Measurements from ENCODE around the gene AKAP13. TPM values are rescaled to one million over a fixed set of nuclear protein-coding genes. Genes with fewer than 3 reads are reported as not detected.
"Not testable (repeated sequence)": the region's sequence is repeated elsewhere in the genome, so short reads cannot be mapped to it uniquely, and the experiment has no call there.

The AKAP13 gene
- total RNA-seq, 1 experiment from 2014 or later, result 49.6 TPM

DNA sequence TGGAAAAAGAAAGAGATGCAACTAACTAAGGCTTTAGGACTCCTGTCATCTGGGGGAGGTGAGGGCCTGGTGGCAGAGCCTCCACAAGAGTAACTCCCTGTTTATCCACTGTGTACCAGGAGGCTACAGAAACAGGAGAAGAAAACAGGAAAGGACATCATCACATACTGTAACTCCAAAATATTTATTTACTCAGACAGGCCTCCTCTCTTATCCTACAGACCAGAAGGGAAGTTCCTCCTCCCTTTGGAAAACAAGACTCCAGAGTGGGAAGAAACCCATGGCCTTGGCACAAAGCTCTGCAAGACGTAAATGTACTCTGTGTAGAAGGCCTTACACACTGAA, 40.1 kb upstream of the AKAP13 start:
- no peaks in the 10 kb centered on the region for H3K9me3 ChIP-seq
- CTCF ChIA-PET, result no interaction called here
- Mint-ChIP-seq H3K27me3 (ENCODE audit: insufficient read depth, unreplicated experiment) (no peaks in the 10 kb centered on the region), H3K36me3 (ENCODE audit: insufficient read depth, unreplicated experiment) (no peaks in the 10 kb centered on the region), H3K4me1 (ENCODE audit: low read depth, unreplicated experiment) (peaks cover 7% of the 10 kb centered on the region), H3K27ac (ENCODE audit: unreplicated experiment) (no peak overlapping the region), H3K9me3 (ENCODE audit: unreplicated experiment) (no peaks in the 10 kb centered on the region), H3K4me3 (ENCODE audit: unreplicated experiment) (no peak overlapping the region)
- H3K27me3 ChIP-seq (replicated peaks; ENCODE audit: control insufficient read depth, insufficient read depth, low read length), result no peaks in the 10 kb centered on the region
- H3K36me3 ChIP-seq (ENCODE audit: control insufficient read depth, insufficient read depth, low read length), result no peaks in the 10 kb centered on the region
- no TSS peak for BruUV-seq (replicated peaks)
- intact Hi-C loops (cut with micrococcal nuclease; ENCODE audit: unreplicated experiment), result no loop called here
- no peak overlapping the region for H3K4me3 ChIP-seq (ENCODE audit: low read depth, low read length)
- TF ChIP-seq, protein P1, sequence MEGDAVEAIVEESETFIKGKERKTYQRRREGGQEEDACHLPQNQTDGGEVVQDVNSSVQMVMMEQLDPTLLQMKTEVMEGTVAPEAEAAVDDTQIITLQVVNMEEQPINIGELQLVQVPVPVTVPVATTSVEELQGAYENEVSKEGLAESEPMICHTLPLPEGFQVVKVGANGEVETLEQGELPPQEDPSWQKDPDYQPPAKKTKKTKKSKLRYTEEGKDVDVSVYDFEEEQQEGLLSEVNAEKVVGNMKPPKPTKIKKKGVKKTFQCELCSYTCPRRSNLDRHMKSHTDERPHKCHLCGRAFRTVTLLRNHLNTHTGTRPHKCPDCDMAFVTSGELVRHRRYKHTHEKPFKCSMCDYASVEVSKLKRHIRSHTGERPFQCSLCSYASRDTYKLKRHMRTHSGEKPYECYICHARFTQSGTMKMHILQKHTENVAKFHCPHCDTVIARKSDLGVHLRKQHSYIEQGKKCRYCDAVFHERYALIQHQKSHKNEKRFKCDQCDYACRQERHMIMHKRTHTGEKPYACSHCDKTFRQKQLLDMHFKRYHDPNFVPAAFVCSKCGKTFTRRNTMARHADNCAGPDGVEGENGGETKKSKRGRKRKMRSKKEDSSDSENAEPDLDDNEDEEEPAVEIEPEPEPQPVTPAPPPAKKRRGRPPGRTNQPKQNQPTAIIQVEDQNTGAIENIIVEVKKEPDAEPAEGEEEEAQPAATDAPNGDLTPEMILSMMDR (IDR thresholded peaks at IDR 0.05; ENCODE audit: insufficient read depth in 1 of 2, low read depth in 1 of 2, low read length in 1 of 2, severe bottlenecking in 1 of 2, unreplicated experiment in 1 of 2), result no peak
- POLR2A ChIA-PET, result no interaction called here
- peaks cover 25% of the 10 kb centered on the region for H3K4me1 ChIP-seq
- no peak for DNase-seq

- H3K27me3 ChIP-seq (replicated peaks; ENCODE audit: control insufficient read depth, insufficient read depth, low read length), result no peaks in the 10 kb centered on the region
- no peaks in the 10 kb centered on the region for H3K36me3 Mint-ChIP-seq (ENCODE audit: insufficient read depth, unreplicated experiment)
- no peaks in the 10 kb centered on the region for H3K36me3 ChIP-seq (ENCODE audit: control insufficient read depth, insufficient read depth, low read length)
- intact Hi-C loops (cut with micrococcal nuclease; ENCODE audit: unreplicated experiment), result no loop called here
- no TSS peak for BruUV-seq (replicated peaks)
- H3K4me1 ChIP-seq, result peaks cover 23% of the 10 kb centered on the region
- peaks cover 7% of the 10 kb centered on the region for H3K4me1 Mint-ChIP-seq (ENCODE audit: low read depth, unreplicated experiment)
- ChIA-PET CTCF (no interaction called here), POLR2A (no interaction called here)
- H3K4me3 ChIP-seq (ENCODE audit: low read depth, low read length), result no peak overlapping the region
- no peaks in the 10 kb centered on the region for H3K9me3 ChIP-seq
- DNase-seq, result no peak
- TF ChIP-seq, protein P1 (IDR thresholded peaks at IDR 0.05; ENCODE audit: insufficient read depth in 1 of 2, low read depth in 1 of 2, low read length in 1 of 2, severe bottlenecking in 1 of 2, unreplicated experiment in 1 of 2), result no peak
- no peak overlapping the region for H3K27ac Mint-ChIP-seq (ENCODE audit: unreplicated experiment)
- H3K4me3 Mint-ChIP-seq (ENCODE audit: unreplicated experiment), result no peak overlapping the region
- no peaks in the 10 kb centered on the region for H3K9me3 Mint-ChIP-seq (ENCODE audit: unreplicated experiment)
- H3K27me3 Mint-ChIP-seq (ENCODE audit: insufficient read depth, unreplicated experiment), result no peaks in the 10 kb centered on the region
Measured at GRCh38 chr15:85340852-85341251, 39.6 kb upstream of the AKAP13 start.

GRCh38 chr15:85342163-85342562, 38.2 kb upstream of the AKAP13 start:
- intact Hi-C loops (cut with micrococcal nuclease; ENCODE audit: unreplicated experiment); H3K27me3 Mint-ChIP-seq (ENCODE audit: insufficient read depth, unreplicated experiment); H3K9me3 Mint-ChIP-seq (ENCODE audit: unreplicated experiment); H3K27me3 ChIP-seq (replicated peaks; ENCODE audit: control insufficient read depth, insufficient read depth, low read length); DNase-seq; BruUV-seq (replicated peaks); H3K36me3 ChIP-seq (ENCODE audit: control insufficient read depth, insufficient read depth, low read length); H3K4me3 Mint-ChIP-seq (ENCODE audit: unreplicated experiment); H3K36me3 Mint-ChIP-seq (ENCODE audit: insufficient read depth, unreplicated experiment); H3K27ac Mint-ChIP-seq (ENCODE audit: unreplicated experiment); POLR2A ChIA-PET; H3K4me3 ChIP-seq (ENCODE audit: low read depth, low read length); H3K4me1 Mint-ChIP-seq (ENCODE audit: low read depth, unreplicated experiment); CTCF ChIA-PET; H3K9me3 ChIP-seq: not testable (repeated sequence)
- peaks cover 22% of the 10 kb centered on the region for H3K4me1 ChIP-seq

GRCh38 chr15:85343443-85343842, 37.0 kb upstream of the AKAP13 start:
- H3K36me3 ChIP-seq (ENCODE audit: control insufficient read depth, insufficient read depth, low read length); H3K4me3 ChIP-seq (ENCODE audit: low read depth, low read length); intact Hi-C loops (cut with micrococcal nuclease; ENCODE audit: unreplicated experiment); H3K27me3 ChIP-seq (replicated peaks; ENCODE audit: control insufficient read depth, insufficient read depth, low read length); H3K4me3 Mint-ChIP-seq (ENCODE audit: unreplicated experiment); H3K9me3 ChIP-seq; H3K27me3 Mint-ChIP-seq (ENCODE audit: insufficient read depth, unreplicated experiment); BruUV-seq (replicated peaks); CTCF ChIA-PET; H3K4me1 Mint-ChIP-seq (ENCODE audit: low read depth, unreplicated experiment); H3K9me3 Mint-ChIP-seq (ENCODE audit: unreplicated experiment); H3K36me3 Mint-ChIP-seq (ENCODE audit: insufficient read depth, unreplicated experiment); DNase-seq; POLR2A ChIA-PET; H3K27ac Mint-ChIP-seq (ENCODE audit: unreplicated experiment): not testable (repeated sequence)
- H3K4me1 ChIP-seq, result peaks cover 32% of the 10 kb centered on the region

DNA sequence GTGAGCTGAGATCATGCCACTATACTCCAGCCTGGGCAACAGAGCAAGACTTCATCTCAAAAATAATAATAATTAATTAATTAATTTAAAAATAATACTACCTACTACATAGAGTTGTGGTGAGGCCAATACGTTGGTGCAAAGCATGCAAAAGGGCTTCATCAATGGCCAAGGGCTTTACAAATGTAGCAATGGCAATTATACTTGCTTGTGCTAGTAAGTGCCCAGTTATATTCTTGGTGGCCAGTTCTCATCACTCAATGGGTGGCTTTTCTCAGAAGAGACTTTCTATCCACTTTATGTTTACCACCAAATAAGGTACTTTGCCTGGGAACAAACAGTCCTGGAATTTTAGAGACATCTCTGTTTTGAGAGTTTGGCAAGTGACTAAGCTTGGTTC, 36.2 kb upstream of the AKAP13 start:
- H3K27me3 Mint-ChIP-seq (ENCODE audit: insufficient read depth, unreplicated experiment); H3K9me3 Mint-ChIP-seq (ENCODE audit: unreplicated experiment); POLR2A ChIA-PET; H3K4me3 ChIP-seq (ENCODE audit: low read depth, low read length); intact Hi-C loops (cut with micrococcal nuclease; ENCODE audit: unreplicated experiment); BruUV-seq (replicated peaks); H3K9me3 ChIP-seq; H3K36me3 Mint-ChIP-seq (ENCODE audit: insufficient read depth, unreplicated experiment); DNase-seq; CTCF ChIA-PET; H3K4me3 Mint-ChIP-seq (ENCODE audit: unreplicated experiment); H3K27me3 ChIP-seq (replicated peaks; ENCODE audit: control insufficient read depth, insufficient read depth, low read length); H3K36me3 ChIP-seq (ENCODE audit: control insufficient read depth, insufficient read depth, low read length): not testable (repeated sequence)
- Mint-ChIP-seq H3K4me1 (ENCODE audit: low read depth, unreplicated experiment) (peaks cover 14% of the 10 kb centered on the region), H3K27ac (ENCODE audit: unreplicated experiment) (peak overlapping the region; percentile 49)
- H3K4me1 ChIP-seq, result peaks cover 32% of the 10 kb centered on the region

GRCh38 chr15:85344653-85345114, 35.7 kb upstream of the AKAP13 start:
- BruUV-seq (replicated peaks); H3K9me3 ChIP-seq; H3K27me3 ChIP-seq (replicated peaks; ENCODE audit: control insufficient read depth, insufficient read depth, low read length); H3K9me3 Mint-ChIP-seq (ENCODE audit: unreplicated experiment); H3K27me3 Mint-ChIP-seq (ENCODE audit: insufficient read depth, unreplicated experiment); POLR2A ChIA-PET; intact Hi-C loops (cut with micrococcal nuclease; ENCODE audit: unreplicated experiment); H3K36me3 Mint-ChIP-seq (ENCODE audit: insufficient read depth, unreplicated experiment); H3K4me3 ChIP-seq (ENCODE audit: low read depth, low read length); CTCF ChIA-PET; H3K36me3 ChIP-seq (ENCODE audit: control insufficient read depth, insufficient read depth, low read length): not testable (repeated sequence)
- Mint-ChIP-seq H3K4me1 (ENCODE audit: low read depth, unreplicated experiment) (peaks cover 14% of the 10 kb centered on the region), H3K4me3 (ENCODE audit: unreplicated experiment) (peak overlapping the region; percentile 23), H3K27ac (ENCODE audit: unreplicated experiment) (peak overlapping the region; percentile 49)
- peaks cover 32% of the 10 kb centered on the region for H3K4me1 ChIP-seq
- DNase-seq, result peak; percentile 25 to 54
